HG03039 (cell line): ENCODE results near the gene PTPRZ1.

Source experiments
- ATAC-seq: cut with Tn5 transposase; IDR thresholded peaks from one replicate; pipeline ENCODE4 v1.9.1; 2021; ENCODE audit warnings: mild to moderate bottlenecking, moderate library complexity; ENCODE audit not compliant: unreplicated experiment

PTPRZ1 gene

DNA sequence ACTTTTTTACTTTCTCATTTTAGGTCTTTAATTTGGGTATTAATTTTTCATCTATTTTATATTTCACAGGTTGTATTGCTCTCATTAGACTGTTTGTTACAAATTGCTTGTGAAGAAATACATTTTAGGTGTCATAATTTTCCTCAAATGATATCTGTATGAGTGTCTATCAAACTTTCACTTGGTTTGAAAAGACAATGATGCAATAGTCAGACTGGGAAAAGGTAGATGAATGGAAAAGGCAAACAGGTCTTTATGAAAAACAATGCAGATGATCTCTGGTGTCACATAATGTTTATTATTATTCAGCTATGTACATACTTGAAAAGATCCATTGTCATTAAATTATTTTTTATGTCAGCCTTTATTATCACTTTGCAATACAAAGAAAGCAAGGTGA is 80.2 kb downstream of the PTPRZ1 start:
- ATAC-seq: no peak

DNA sequence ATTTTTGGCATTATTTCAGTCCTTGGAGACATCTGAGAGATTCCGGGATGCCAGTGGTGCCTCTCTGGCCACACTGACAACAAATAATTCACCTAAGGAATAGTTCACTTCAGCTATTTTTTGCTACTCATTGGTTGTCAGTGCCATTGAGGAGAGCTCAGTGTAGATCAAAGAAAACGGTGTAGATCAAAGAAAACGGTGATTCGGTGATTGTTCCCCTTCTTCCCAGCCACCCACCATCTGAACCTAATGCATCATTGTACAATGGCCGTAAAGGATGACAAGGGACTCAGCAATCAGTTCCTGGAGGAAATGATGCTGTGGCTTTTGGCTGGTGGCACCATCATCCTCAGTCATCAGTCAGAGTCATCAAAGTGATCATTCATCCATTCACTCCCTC is 80.6 kb downstream of the PTPRZ1 start:
- ATAC-seq: no peak

DNA sequence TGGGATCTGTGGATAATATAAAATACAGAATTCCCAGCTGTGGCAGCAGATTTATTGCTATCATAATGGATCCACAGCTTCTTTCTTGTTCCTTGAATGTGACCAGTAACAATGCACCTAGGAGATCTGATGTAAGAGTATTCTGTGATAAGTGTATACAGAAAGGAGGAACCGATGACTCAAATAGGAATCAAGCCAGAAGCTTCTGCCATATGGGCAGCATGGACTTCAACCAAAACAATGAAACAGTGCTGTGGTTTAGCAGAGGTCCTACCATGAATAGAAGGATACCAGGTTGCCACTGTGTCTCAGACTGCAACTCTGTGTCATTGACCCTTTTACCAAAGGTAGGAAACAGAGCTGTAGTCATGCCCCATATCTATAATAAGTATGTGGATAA is 81.8 kb downstream of the PTPRZ1 start:
- ATAC-seq: no peak

DNA sequence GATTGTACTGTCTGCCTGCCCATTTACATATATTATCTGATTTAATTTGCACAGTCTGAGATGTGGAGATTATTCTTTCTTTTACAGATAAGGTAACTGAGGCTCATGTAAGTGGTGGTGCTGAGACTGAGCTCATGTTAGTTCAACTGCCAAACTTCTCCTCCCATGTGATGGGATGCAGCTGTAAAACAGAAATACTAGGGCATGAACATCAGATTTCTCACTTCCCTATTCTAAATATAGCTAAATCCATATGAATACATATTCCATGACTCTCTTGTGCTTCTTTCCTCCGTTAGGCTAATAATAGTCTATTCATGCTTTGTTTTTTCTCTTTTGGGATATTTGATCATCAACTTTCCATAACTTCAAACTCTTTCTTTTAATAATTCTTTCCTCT is 84.7 kb downstream of the PTPRZ1 start:
- no peak for ATAC-seq

DNA sequence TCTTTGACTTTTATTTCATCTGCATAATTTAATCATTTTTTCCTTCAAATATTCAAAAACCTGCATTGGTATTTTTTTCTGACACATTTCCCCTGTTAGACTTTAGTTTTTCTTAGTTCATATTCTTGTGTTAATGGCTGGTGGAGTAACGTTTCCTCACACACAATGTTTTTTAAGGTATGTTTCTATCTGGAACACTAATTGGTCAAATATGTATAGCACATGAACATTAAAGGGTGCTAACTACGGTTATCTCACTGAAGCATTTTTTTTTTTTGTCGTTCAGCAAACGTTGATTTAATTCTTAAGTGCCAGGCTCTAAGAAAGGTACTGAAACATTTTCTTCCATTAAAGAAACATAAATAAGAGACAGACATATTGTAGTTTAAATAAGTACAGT is 87.7 kb downstream of the PTPRZ1 start:
- no peak for ATAC-seq

DNA sequence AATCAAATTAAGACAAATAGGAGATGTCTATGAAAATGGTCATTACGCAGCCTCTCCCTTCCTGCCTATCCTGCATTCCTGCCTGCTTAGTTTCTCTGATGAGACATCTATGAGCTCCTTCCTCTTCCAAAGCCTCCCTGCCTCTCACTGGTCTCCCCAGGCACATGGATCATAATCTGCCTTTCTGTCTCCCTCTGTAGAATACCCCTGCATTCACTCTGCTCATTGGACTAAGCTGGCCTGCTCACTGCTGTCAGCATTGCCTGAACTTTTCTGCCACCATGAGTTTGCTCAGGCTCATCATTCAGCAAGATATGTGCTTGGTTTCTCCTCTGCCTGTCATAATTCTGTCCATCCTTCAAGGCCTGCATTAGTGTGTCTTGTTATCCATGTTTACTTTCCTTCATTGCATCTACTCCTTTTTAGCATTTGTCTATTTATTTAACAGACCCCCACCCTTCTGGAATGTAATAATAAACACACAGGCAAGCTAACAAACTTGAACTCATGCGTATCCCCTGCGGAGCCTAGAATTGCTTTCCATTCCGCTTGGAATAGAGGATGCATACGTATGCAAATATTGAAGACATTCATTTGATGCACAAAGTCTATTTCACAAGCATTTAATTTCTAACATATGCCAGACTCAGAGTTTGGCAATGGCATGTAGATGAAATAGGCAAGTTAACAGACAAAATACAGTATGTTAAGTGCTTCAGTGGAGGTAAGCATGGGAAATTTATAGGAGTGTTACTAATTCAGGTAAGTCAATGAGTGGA is 88.3 kb downstream of the PTPRZ1 start:
- no peak for ATAC-seq

DNA sequence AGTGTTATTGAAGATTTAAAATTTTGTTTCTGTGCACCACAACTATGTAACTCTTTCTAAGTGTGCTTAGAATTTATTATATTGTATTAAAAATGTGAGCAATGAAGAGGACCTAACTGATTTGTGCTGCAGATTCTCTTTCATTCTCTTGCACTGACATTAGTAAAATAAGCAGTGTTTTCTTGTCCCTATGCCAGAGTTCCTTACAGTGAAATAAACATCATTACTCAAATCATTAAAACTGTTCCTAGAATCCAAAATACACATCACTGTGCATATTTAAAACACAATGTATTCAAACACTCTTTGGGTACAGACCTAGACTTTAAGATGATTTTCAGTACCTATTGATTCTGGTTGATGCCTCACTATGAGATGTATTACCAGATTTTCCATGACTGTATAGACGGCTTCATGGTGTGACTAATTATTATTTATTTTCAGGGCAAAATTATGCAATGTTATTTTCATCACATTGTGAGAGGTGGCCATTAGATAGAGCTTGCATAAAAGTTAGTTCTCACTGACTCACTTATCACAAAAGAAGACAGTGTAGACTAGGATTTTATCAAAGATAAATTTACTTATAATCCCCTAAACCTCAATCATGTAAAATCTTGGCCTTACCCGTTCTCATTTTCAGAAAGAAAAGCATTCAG is 93.4 kb downstream of the PTPRZ1 start:
- no peak for ATAC-seq

DNA sequence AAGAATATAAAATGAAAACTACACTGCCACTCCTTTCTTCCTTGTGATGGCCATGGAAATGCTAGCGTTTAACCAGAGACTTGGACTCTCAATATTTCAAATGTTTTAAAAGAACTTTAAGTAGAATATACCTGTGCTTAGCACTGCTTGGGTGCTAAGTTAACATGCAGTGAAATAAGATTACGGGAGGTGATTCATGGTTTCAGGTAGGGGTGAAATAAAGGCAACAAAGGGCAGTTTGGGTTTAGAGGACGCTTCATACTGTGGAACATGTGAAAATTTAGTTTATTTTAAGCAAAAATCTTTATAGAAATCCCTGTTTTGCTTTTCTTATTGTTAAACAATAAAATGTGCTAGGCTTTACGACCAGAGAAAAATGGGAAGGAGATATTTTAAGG is 94.0 kb downstream of the PTPRZ1 start:
- no peak for ATAC-seq

DNA sequence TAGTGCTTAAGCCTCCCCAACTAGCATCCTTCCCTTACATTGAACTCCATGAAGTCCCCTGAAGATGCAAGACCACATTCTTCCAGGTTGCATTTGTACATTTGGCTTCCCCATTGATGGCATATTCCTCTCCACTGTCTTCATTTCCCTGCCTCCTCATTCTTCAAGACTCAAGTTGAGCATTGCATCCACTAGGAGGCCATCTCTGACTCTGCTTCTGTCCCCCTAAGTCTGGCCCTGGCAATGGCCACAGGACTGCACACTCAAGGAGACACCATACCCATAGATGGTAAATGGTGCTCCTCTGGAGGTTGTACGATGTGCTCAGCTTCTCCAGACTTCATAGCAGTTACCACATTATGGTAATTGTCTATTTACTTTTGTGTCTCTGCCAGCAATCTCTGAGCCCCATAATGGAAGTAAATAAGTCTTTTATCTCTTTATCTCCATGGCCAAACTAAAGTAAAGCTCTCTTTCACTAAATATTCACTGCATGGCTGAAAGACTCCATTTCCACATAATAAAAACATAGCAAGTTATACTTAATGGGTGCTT is 112.6 kb downstream of the PTPRZ1 start:
- ATAC-seq: no peak

DNA sequence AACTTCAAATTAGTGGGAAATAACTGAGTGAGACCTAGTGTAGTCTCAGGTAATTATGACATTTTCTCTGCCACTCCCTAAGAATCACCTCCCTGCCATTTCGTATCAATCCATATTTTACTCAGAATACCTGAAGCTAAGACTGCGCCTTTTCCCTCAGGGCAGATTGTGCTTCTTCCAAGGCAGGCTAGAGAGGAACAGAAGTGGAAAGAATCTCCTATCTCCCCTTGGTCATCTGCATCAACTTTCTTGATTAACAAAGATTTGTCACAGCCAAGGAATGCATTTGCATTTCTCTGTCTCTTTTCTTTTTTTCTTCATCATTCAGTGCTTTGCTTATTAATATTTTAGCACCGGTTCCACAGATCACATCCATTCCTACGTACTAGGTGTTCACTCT is 119.1 kb downstream of the PTPRZ1 start:
- ATAC-seq: no peak

DNA sequence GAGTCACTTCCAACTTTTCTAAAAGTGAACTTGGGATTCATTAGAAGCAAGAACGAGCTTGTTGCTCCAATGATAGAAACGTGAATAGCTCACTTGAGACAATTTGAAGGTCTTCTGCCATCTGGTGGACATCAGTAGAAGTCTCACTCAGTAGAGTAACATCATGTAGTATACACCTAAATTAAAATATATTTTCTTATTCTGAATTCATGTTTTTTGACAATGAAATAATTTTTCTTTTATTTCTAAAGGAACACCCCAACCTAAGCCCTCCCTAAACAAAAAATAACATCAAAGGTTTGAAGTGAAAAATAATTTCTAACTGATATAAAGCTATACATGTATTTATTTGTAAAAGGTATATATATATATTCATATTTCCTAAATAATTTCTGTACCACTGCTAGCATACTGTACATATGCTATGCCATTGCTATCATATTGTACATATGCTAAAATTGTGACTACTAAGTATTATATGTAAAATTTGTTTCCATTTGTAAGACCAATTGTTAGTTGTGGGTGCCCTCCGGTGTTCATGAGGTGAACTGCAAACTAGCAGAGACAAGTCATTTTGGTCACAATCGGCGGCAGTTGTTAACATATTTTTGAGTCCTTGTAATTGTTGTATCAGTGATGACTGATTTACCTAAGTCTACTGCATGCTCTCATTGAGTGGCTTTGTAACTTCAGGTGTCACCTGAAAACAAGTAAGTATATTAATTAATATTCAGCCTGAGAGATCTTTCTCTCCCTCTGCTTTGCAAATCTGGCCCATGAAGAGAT is 121.9 kb downstream of the PTPRZ1 start:
- ATAC-seq: peak; percentile 95

DNA sequence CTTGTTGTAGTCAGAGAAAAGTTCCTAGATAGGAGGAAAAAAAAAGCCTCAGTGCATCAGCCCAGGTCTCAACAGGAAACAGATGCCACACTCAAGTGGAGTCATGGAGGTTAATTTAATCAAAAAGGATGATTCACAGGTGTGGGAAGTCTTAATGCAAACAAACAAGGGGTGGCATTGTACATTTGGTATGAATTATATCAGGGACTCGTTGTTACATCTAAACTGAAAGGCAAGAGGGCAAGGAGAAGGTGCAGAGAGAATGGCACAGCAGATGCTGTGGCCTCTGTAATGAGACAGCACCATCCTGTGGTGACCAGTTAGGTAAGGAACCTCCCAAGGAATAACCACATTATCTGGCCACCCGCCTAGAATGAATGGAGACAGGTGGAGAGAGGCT is 133.7 kb downstream of the PTPRZ1 start:
- ATAC-seq: no peak

DNA sequence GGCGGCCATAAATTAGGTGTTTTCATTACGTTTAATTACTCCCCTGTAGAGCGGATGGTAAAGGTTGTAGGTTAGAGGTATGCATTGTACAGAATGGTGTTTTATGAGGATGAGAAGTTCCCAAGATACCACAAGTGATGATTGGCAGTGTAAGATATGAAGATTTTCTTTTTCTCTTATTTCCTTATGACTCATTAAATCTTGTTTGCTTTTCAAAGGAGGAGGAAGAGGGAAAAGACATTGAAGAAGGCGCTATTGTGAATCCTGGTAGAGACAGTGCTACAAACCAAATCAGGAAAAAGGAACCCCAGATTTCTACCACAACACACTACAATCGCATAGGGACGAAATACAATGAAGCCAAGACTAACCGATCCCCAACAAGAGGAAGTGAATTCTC is 137.2 kb downstream of the PTPRZ1 start:
- no peak for ATAC-seq

DNA sequence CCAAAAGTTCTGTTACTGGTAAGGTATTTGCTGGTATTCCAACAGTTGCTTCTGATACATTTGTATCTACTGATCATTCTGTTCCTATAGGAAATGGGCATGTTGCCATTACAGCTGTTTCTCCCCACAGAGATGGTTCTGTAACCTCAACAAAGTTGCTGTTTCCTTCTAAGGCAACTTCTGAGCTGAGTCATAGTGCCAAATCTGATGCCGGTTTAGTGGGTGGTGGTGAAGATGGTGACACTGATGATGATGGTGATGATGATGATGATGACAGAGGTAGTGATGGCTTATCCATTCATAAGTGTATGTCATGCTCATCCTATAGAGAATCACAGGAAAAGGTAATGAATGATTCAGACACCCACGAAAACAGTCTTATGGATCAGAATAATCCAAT is 140.1 kb downstream of the PTPRZ1 start:
- ATAC-seq: no peak

DNA sequence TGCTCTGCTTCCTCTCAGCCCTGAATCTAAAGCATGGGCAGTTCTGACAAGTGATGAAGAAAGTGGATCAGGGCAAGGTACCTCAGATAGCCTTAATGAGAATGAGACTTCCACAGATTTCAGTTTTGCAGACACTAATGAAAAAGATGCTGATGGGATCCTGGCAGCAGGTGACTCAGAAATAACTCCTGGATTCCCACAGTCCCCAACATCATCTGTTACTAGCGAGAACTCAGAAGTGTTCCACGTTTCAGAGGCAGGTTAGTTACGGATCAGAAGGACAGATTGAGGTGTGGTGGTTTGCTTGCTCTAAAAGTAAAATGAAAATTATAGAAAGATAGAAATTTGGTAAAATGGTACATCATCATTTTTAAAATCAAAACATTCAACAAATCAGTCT is 140.7 kb downstream of the PTPRZ1 start:
- no peak for ATAC-seq

DNA sequence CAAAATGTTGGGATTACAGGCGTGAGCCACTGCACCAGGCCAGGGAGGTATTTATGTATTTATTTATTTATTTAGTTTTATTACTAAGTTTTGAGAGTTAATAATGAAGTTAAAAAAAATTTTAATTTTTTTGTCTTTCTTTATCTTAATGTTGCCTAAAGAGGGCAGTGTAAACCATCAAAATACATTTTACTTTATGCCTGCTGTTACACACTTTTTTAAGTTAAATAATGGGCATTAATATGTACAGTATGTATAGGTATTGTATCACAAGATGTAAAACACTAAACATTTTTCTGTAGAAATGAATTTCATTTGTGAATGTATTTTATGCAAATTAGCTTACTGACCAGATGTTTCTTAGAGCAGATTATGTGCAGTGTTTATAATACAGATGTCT is 141.7 kb downstream of the PTPRZ1 start:
- ATAC-seq: no peak

DNA sequence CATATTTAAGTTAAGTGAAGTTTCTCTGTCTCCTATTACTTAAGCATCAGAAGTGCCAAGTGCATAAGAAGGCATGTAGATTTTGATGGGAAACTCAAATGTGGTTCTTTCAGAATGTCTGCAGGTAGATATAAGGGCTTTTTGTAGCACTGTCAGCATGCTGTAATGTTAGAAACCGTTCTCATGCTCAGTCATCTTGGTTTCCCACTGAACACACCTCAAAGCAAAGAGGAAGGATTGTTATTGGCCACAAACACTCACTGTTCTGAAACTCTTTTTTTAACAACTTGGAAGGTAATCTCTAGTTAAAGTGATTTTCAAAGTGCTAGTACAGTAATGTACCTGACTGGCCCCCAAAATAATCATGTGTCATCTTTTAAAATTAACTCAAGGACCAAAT is 145.1 kb downstream of the PTPRZ1 start:
- no peak for ATAC-seq

DNA sequence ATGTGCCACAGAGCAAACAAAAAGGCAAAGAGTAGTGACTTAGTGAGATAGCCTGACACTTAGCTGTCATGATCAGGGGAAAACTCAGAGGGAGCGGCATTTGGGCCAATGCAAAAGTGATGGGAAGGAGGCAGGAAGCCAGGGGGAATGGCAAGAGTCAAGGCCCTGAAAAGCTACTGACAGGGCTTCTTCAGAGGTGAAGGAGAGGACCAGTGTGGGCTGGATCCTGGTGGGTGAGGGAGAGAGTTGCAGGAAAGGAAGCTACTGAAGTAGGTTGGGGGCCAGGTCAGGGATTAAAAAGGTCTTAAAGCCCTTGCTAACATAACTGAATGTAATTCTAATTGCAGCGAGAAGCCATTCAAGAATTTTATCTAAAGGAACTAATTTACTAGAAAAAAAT is 154.1 kb downstream of the PTPRZ1 start:
- no peak for ATAC-seq

DNA sequence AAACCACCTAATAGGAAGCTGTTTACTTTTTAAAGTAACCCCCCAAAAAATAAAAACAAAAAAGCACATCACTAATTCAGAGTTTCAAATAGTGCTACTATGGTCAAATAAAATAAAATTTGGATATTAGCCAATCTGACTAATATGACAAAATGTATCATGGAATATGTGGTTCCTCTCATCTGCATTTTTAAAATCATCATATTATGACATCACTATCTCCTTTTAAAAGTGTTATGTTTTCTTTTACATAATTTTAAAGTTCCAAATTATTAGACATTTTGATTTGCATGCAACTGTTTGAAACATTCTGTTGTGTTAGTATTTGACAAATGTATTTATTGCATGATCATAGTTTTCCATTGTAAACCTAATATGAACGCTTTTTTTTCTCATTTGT is 160.7 kb downstream of the PTPRZ1 start:
- no peak for ATAC-seq

DNA sequence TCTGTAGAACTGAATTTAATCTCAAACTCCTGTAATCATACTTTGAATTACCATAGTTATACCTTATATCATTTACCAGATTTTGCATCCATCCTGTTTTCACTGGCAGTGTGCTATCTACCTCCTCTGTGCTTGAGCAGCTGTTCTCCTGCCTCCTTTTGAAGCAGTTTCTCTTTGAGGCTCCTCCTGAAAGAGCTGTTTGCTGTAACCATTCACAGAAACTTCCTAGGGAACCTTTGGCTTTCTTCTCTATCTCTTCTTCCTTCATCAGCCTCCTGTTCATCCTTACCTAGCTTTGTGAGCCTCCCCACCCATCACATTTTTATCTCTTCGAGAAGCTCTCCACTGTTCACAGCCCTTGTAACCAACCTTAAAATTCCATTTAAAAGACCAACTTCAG is 162.9 kb downstream of the PTPRZ1 start:
- no peak for ATAC-seq

DNA sequence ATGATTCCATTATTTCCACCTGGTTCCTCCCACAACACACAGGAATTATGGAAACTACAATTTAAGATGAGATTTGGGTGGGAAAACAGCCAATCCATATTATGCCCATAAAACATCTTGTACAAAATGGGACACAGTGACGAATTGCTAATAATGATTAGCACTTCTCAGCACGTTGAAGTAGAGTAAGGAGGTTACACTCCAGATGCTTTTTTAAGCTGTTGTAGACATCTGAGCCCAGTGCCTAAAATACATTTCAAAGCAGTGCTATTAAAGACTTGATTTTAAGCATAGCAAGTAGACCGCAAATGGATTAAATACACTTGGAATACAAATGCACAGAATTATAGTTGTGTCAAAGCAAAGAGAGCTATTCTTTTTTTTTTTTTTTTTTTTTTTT is 165.2 kb downstream of the PTPRZ1 start:
- ATAC-seq: no peak

DNA sequence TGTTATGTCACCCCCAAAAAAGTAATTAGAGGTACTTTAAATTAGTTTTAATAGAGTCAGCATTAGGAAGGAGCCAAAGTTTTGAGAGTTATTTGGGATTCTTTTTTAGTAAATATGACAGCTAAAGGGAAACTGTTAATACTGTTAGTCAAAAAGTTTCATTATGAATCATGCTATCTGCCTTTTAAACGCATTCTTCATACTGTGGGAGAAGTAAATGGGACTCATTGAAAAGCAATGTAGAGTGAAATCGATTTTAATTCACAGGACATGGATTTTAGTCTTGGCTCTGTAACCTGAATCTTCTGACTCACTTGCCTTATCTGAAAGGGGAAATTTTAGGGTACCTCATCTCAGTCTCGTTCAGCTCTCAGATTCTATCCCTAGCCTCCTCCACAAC is 165.9 kb downstream of the PTPRZ1 start:
- no peak for ATAC-seq
